ENCODE measurements around the gene DMRT1. TPM values are rescaled to one million over a fixed set of nuclear protein-coding genes. Genes with fewer than 3 reads are reported as not detected.

Gene DMRT1
- total RNA-seq, 4 donors from 2014 or later: not detected

DNA sequence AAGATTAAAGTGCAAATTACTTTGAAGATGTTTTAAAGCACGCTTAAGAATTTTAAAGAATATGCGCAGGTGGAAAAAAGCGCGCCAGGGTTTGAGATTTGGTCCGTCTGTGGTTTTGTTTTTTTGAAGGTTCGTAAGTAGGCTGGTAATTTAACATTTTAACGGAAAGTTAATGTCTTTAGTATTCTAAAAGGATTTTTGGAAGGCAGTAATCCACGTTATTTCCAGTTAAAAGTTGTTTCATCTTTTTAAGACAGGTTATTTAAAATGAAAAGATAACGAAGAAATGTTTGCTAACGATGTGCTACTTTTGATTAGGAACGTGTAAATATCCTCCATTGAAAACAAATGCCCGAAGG, 1.9 kb downstream of the DMRT1 start:
- H3K4me3 ChIP-seq: no peak overlapping the region
- H3K36me3 ChIP-seq: no peaks in the 10 kb centered on the region
- no peak overlapping the region for H3K27ac ChIP-seq
- H3K27me3 ChIP-seq: peaks cover 3 to 37% of the 10 kb centered on the region in 2 donors
- H3K4me1 ChIP-seq: peaks cover 0 to 11% of the 10 kb centered on the region in 2 donors
- TF ChIP-seq POLR2A (IDR thresholded peaks at IDR 0.05): no peak
- TF ChIP-seq, protein P1, sequence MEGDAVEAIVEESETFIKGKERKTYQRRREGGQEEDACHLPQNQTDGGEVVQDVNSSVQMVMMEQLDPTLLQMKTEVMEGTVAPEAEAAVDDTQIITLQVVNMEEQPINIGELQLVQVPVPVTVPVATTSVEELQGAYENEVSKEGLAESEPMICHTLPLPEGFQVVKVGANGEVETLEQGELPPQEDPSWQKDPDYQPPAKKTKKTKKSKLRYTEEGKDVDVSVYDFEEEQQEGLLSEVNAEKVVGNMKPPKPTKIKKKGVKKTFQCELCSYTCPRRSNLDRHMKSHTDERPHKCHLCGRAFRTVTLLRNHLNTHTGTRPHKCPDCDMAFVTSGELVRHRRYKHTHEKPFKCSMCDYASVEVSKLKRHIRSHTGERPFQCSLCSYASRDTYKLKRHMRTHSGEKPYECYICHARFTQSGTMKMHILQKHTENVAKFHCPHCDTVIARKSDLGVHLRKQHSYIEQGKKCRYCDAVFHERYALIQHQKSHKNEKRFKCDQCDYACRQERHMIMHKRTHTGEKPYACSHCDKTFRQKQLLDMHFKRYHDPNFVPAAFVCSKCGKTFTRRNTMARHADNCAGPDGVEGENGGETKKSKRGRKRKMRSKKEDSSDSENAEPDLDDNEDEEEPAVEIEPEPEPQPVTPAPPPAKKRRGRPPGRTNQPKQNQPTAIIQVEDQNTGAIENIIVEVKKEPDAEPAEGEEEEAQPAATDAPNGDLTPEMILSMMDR (IDR thresholded peaks at IDR 0.05): no peak
- intact Hi-C loops (cut with DNase I; ENCODE audit: low total_unique reads): no loop called here
- H3K9me3 ChIP-seq: no peaks in the 10 kb centered on the region
- no peak for DNase-seq

DNA sequence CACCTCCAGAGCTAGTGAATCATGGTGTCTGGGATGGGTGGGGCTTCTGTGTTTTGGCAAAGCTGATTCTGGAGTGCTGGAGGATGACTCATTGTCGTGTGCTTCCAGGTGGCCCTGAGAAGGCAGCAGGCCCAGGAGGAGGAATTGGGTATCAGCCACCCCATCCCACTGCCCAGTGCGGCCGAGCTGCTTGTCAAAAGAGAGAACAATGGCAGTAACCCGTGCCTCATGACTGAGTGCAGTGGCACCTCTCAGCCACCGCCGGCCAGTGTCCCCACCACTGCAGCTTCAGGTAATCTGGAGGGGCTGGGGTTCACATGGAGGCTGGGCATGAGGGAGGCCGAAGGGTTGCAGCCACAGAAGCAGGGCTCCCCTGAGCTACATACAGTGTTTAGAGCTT, 5.4 kb downstream of the DMRT1 start:
- Histone ChIP-seq H3K36me3 (no peaks in the 10 kb centered on the region), H3K4me1 (peaks cover 0 to 7% of the 10 kb centered on the region in 2 donors), H3K27me3 (peaks cover 3 to 33% of the 10 kb centered on the region in 2 donors), H3K27ac (no peak overlapping the region), H3K9me3 (no peaks in the 10 kb centered on the region), H3K4me3 (no peak overlapping the region)
- DNase-seq: no peak
- TF ChIP-seq, protein P1 (IDR thresholded peaks at IDR 0.05): no peak
- TF ChIP-seq POLR2A (IDR thresholded peaks at IDR 0.05): no peak
- intact Hi-C loops (cut with DNase I; ENCODE audit: low total_unique reads): no loop called here

DNA sequence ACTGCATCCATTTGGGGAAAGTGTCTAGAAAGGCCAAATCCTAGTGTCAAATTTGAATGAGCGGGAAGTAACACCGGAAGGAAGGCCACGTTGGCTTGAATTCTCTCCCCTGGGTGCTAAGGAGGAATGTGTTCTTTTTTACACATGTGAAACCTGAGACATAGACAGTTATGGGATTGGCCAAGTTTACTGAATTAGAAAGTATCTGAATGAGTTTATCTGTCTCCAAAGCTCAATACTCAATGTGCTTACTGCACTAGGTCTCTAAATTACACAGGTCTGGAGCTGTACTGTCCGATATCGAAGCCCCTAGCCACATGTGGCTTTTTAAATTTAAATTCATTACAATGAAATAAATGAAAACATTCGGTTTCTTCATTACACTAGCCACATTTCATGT, 6.0 kb downstream of the DMRT1 start:
- Histone ChIP-seq H3K36me3 (no peaks in the 10 kb centered on the region), H3K27me3 (peaks cover 1 to 26% of the 10 kb centered on the region in 2 donors), H3K4me3 (no peak overlapping the region), H3K4me1 (peaks cover 0 to 2% of the 10 kb centered on the region in 2 donors), H3K27ac (no peak overlapping the region), H3K9me3 (no peaks in the 10 kb centered on the region)
- TF ChIP-seq, protein P1 (IDR thresholded peaks at IDR 0.05): no peak
- no peak for TF ChIP-seq POLR2A (IDR thresholded peaks at IDR 0.05)
- DNase-seq: no peak
- intact Hi-C loops (cut with DNase I; ENCODE audit: low total_unique reads): no loop called here

DNA sequence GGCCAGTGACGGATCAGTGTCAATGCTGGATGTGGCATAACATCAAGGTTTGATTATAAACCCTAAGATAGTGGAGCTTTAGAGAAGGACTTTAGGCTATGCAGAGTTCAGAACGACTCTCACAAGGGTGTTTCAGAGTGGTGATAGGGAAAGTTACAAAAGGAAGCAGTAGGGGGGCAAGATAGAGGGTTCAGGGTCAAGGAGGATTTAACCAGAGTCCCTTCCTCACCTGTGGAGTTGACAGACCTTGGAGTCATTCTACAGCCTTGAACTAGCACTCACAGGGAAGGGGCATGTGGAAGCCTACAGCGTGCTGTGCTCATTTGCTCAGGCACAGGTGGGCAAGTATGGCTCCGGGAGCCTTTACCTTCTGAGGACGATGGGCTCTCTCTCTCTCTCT, 7.9 kb downstream of the DMRT1 start:
- no peak overlapping the region for H3K4me3 ChIP-seq
- intact Hi-C loops (cut with DNase I; ENCODE audit: low total_unique reads): no loop called here
- no peaks in the 10 kb centered on the region for H3K36me3 ChIP-seq
- H3K27ac ChIP-seq: no peak overlapping the region
- TF ChIP-seq, protein P1 (IDR thresholded peaks at IDR 0.05): no peak
- TF ChIP-seq POLR2A (IDR thresholded peaks at IDR 0.05): no peak
- DNase-seq: no peak
- no peaks in the 10 kb centered on the region for H3K9me3 ChIP-seq
- H3K4me1 ChIP-seq: no peaks in the 10 kb centered on the region
- H3K27me3 ChIP-seq: peaks cover 0 to 7% of the 10 kb centered on the region in 2 donors

DNA sequence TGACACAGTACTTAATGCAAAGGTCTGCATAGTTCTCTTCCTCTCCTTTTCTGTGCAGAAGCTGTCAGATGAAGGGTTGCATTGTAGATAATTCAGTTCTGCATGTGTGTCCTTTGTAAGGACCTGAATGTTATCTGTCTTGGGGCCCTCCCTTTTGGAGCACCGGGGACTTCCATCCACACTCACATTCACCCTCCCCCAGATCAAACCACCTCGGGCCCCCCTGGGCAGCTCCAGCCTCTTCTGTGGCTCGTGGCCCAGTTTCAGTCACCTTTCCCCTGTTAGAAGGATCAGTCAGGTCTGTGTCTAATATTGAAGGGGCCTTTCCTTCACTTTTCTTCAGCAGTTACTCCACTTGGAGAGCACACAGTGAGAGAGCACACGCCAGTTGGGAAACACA, 11.0 kb downstream of the DMRT1 start:
- DNase-seq: no peak
- Histone ChIP-seq H3K36me3 (no peaks in the 10 kb centered on the region), H3K4me1 (no peaks in the 10 kb centered on the region), H3K27me3 (no peaks in the 10 kb centered on the region), H3K4me3 (no peak overlapping the region), H3K27ac (no peak overlapping the region), H3K9me3 (no peaks in the 10 kb centered on the region)
- intact Hi-C loops (cut with DNase I; ENCODE audit: low total_unique reads): no loop called here
- TF ChIP-seq, protein P1 (IDR thresholded peaks at IDR 0.05): no peak
- no peak for TF ChIP-seq POLR2A (IDR thresholded peaks at IDR 0.05)

Data from uterus (tissue), 4 donors.